GDM1 (cell line): ENCODE measurements around the gene NPLOC4.

Source experiments
- DNase-seq: peaks from one replicate; lab custom pipeline; 2025; lab: John Stamatoyannopoulos, UW

The NPLOC4 gene

GRCh38 chr17:81662002-81662401, 25.1 kb upstream of the NPLOC4 start:
- DNase-seq, result no peak

GRCh38 chr17:81660441-81660840, 23.5 kb upstream of the NPLOC4 start:
- no peak for DNase-seq

- no peak for DNase-seq
Observed at GRCh38 chr17:81659038-81659437, 22.1 kb upstream of the NPLOC4 start.

GRCh38 chr17:81656835-81657234, 19.9 kb upstream of the NPLOC4 start:
- no peak for DNase-seq

- no peak for DNase-seq
Observed at GRCh38 chr17:81656118-81656743, 19.3 kb upstream of the NPLOC4 start, which contains the start of gene PDE6G. Gene PDE6G, minus strand, starts transcription at chr17:81656542. Its CDS starts 3,237 bp downstream, at chr17:81653305.

- no peak for DNase-seq
Observed at GRCh38 chr17:81655378-81656117, 18.6 kb upstream of the NPLOC4 start.

GRCh38 chr17:81652906-81653771, 16.2 kb upstream of the NPLOC4 start:
- DNase-seq, result no peak

- DNase-seq, result no peak
Observed at GRCh38 chr17:81651692-81652091, 14.8 kb upstream of the NPLOC4 start.

GRCh38 chr17:81650951-81651350, 14.0 kb upstream of the NPLOC4 start:
- DNase-seq, result no peak

- no peak for DNase-seq
Observed at GRCh38 chr17:81648707-81649085, 11.8 kb upstream of the NPLOC4 start.

- no peak for DNase-seq
Observed at GRCh38 chr17:81648013-81648706, 11.2 kb upstream of the NPLOC4 start.

- no peak for DNase-seq
Observed at GRCh38 chr17:81647640-81648012, 10.7 kb upstream of the NPLOC4 start.

- no peak for DNase-seq
Observed at GRCh38 chr17:81646869-81647600, 10.1 kb upstream of the NPLOC4 start.

- DNase-seq, result no peak
Observed at GRCh38 chr17:81644976-81645952, 8.4 kb upstream of the NPLOC4 start.

- no peak for DNase-seq
Observed at GRCh38 chr17:81644496-81644895, 7.6 kb upstream of the NPLOC4 start.

GRCh38 chr17:81641825-81642489, 5.0 kb upstream of the NPLOC4 start:
- no peak for DNase-seq

GRCh38 chr17:81640011-81640410, 3.1 kb upstream of the NPLOC4 start:
- DNase-seq, result no peak

GRCh38 chr17:81638683-81639082, 1.8 kb upstream of the NPLOC4 start:
- DNase-seq, result no peak

GRCh38 chr17:81635973-81636504, 873 bp downstream of the NPLOC4 start:
- DNase-seq, result no peak
